ENCODE results near the gene KSR1.

The KSR1 gene

DNA sequence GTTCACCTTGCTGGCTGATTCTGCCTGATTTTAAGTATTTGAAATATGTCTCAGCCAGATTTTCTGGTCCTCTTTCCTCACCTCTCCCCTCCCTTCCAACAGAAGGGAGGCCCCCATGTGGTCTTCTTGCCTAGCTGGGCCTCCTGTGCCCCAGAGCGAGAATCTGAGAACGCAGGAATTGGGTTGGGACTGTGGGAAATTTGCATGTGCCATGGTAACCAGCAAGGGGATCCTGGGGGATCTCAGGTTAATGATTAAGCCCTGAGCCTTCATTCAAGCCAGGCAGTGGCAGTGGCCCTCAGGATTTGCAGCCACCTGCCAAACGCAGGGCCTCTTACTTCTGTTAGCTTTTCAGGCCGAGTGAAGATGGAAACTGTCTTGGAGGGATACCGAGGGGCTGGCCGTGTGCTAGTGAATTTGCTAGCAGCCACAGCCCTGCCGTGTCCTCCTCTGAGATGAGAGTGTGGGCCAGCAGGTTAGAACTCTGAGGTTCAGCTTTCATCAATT, 40.2 kb downstream of the KSR1 start:
- no peak for TF ChIP-seq PPARA (CRISPR knock-in tag; IDR thresholded peaks at IDR 0.05; ENCODE audit: borderline replicate concordance)
- TF ChIP-seq ZFP30 (CRISPR knock-in tag; IDR thresholded peaks at IDR 0.05): no peak
- TF ChIP-seq GLIS3 (CRISPR knock-in tag; IDR thresholded peaks at IDR 0.05): no peak
- TF ChIP-seq BACH2 (CRISPR knock-in tag; IDR thresholded peaks at IDR 0.05; ENCODE audit: borderline replicate concordance): no peak
- TF ChIP-seq, protein P1, sequence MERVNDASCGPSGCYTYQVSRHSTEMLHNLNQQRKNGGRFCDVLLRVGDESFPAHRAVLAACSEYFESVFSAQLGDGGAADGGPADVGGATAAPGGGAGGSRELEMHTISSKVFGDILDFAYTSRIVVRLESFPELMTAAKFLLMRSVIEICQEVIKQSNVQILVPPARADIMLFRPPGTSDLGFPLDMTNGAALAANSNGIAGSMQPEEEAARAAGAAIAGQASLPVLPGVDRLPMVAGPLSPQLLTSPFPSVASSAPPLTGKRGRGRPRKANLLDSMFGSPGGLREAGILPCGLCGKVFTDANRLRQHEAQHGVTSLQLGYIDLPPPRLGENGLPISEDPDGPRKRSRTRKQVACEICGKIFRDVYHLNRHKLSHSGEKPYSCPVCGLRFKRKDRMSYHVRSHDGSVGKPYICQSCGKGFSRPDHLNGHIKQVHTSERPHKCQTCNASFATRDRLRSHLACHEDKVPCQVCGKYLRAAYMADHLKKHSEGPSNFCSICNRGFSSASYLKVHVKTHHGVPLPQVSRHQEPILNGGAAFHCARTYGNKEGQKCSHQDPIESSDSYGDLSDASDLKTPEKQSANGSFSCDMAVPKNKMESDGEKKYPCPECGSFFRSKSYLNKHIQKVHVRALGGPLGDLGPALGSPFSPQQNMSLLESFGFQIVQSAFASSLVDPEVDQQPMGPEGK (CRISPR knock-in tag; IDR thresholded peaks at IDR 0.05; ENCODE audit: borderline replicate concordance): no peak
- TF ChIP-seq ARNTL (CRISPR knock-in tag; IDR thresholded peaks at IDR 0.05; ENCODE audit: borderline replicate concordance, low read depth): no peak
- TF ChIP-seq ISL1 (CRISPR knock-in tag; IDR thresholded peaks at IDR 0.05): no peak
- no peak for TF ChIP-seq ZNF565 (CRISPR knock-in tag; conservative IDR thresholded peaks at IDR 0.05; ENCODE audit: low read depth)
- no peak for ATAC-seq

DNA sequence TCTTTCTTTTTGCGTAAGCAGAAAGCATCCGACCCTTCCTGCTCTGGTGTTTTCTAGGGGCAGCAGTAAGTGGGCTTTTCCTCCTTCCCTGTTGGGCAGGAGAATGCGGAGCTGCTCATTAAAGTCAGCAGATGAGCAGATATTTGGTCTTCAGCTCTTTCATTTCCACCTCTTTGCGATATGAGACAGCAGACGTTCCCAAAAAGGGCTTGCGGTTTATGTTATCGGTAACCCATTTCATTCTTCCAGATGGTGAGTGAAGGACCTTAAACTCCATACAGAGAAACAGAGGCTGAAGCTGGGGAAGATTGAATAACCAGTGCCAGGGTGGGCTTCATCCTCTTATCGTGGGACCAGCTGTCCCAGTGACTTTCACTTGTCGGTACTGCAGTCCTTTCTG, 40.7 kb downstream of the KSR1 start:
- no peak for ATAC-seq
- TF ChIP-seq CREB5 (CRISPR knock-in tag; IDR thresholded peaks at IDR 0.05; ENCODE audit: low read depth) (no peak), PPARA (CRISPR knock-in tag; IDR thresholded peaks at IDR 0.05; ENCODE audit: borderline replicate concordance) (no peak), ZFP3 (CRISPR knock-in tag; IDR thresholded peaks at IDR 0.05) (no peak), SNAI2 (CRISPR knock-in tag; IDR thresholded peaks at IDR 0.05) (no peak), GLIS3 (CRISPR knock-in tag; IDR thresholded peaks at IDR 0.05) (no peak), BACH2 (CRISPR knock-in tag; IDR thresholded peaks at IDR 0.05; ENCODE audit: borderline replicate concordance) (no peak), CSRNP3 (CRISPR knock-in tag; IDR thresholded peaks at IDR 0.05) (no peak), CSDC2 (CRISPR knock-in tag; IDR thresholded peaks at IDR 0.05) (no peak), ISL1 (CRISPR knock-in tag; IDR thresholded peaks at IDR 0.05) (no peak), ZNF70 (CRISPR knock-in tag; IDR thresholded peaks at IDR 0.05) (no peak), RARB (CRISPR knock-in tag; IDR thresholded peaks at IDR 0.05) (no peak), ESRRG (CRISPR knock-in tag; IDR thresholded peaks at IDR 0.05) (no peak), ZNF565 (CRISPR knock-in tag; conservative IDR thresholded peaks at IDR 0.05; ENCODE audit: low read depth) (no peak), ARNTL (CRISPR knock-in tag; IDR thresholded peaks at IDR 0.05; ENCODE audit: borderline replicate concordance, low read depth) (no peak), ZFP30 (CRISPR knock-in tag; IDR thresholded peaks at IDR 0.05) (no peak)
- TF ChIP-seq, protein P2, sequence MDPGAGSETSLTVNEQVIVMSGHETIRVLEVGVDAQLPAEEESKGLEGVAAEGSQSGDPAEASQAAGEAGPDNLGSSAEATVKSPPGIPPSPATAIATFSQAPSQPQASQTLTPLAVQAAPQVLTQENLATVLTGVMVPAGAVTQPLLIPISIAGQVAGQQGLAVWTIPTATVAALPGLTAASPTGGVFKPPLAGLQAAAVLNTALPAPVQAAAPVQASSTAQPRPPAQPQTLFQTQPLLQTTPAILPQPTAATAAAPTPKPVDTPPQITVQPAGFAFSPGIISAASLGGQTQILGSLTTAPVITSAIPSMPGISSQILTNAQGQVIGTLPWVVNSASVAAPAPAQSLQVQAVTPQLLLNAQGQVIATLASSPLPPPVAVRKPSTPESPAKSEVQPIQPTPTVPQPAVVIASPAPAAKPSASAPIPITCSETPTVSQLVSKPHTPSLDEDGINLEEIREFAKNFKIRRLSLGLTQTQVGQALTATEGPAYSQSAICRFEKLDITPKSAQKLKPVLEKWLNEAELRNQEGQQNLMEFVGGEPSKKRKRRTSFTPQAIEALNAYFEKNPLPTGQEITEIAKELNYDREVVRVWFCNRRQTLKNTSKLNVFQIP (CRISPR knock-in tag; IDR thresholded peaks at IDR 0.05; ENCODE audit: borderline replicate concordance, low read depth): no peak
- TF ChIP-seq, protein P1 (CRISPR knock-in tag; IDR thresholded peaks at IDR 0.05; ENCODE audit: borderline replicate concordance): no peak

DNA sequence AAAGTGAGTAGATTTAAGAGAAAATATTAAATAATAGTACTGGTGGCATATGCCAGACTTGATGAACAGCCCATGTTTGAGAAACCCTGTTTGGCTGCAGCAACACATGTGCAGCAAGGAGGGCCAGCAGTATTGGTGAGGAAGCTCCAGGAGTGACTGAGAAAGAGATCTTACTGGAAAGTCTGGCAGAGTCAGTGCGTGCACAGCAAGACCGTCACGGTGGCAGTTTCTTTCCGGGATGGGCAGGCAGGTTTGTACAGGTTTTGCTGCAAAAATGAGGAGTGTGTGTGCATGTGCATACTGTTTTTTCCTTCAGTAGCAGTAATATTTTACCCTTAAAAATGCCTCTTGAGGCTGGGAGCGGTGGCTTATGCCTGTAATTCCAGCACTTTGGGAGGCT, 41.4 kb downstream of the KSR1 start:
- no peak for ATAC-seq
- no peak for TF ChIP-seq SNAI2 (CRISPR knock-in tag; IDR thresholded peaks at IDR 0.05)
- TF ChIP-seq, protein P1 (CRISPR knock-in tag; IDR thresholded peaks at IDR 0.05; ENCODE audit: borderline replicate concordance): no peak
- TF ChIP-seq CSRNP3 (CRISPR knock-in tag; IDR thresholded peaks at IDR 0.05): no peak
- no peak for TF ChIP-seq TCF4 (CRISPR knock-in tag; IDR thresholded peaks at IDR 0.05; ENCODE audit: borderline replicate concordance)
- no peak for TF ChIP-seq ZNF565 (CRISPR knock-in tag; conservative IDR thresholded peaks at IDR 0.05; ENCODE audit: low read depth)
- TF ChIP-seq RARB (CRISPR knock-in tag; IDR thresholded peaks at IDR 0.05): no peak
- TF ChIP-seq PPARA (CRISPR knock-in tag; IDR thresholded peaks at IDR 0.05; ENCODE audit: borderline replicate concordance): no peak
- no peak for TF ChIP-seq ZNF8 (CRISPR knock-in tag; IDR thresholded peaks at IDR 0.05)

Measured in SK-N-SH treated with all-trans-retinoic acid at 6 μM for 48 hours (cell line).